ENCODE measurements around the gene RIMBP2. TPM values are rescaled to one million over a fixed set of nuclear protein-coding genes. Genes with fewer than 3 reads are reported as not detected.

RIMBP2 gene
- total RNA-seq, 4 donors from 2014 or later: 0.22 to 1.4 (median 1.2) TPM; not detected in 1

- DNase-seq (ENCODE audit: low spot score in 2 of 2): no peak
- 46 to 62% methylated on average over 7 of the region's 7 CpGs for WGBS, 2 donors
- TF ChIP-seq POLR2A (IDR thresholded peaks at IDR 0.05) (no peak), CTCF (IDR thresholded peaks at IDR 0.05) (no peak)
These were observed 310.8 kb downstream of the RIMBP2 start for GRCh38 chr12:130405332-130405731.

GRCh38 chr12:130401703-130402102 lies 314.4 kb downstream of the RIMBP2 start:
- TF ChIP-seq CTCF (IDR thresholded peaks at IDR 0.05) (no peak), EP300 (IDR thresholded peaks at IDR 0.05) (no peak), POLR2A (IDR thresholded peaks at IDR 0.05) (no peak)
- Histone ChIP-seq H3K9me3 (no peaks in the 10 kb centered on the region), H3K36me3 (no peaks in the 10 kb centered on the region), H3K27ac (no peak overlapping the region), H3K27me3 (no peaks in the 10 kb centered on the region), H3K4me3 (no peak overlapping the region), H3K4me1 (peaks cover 0 to 3% (median 0%) of the 10 kb centered on the region in 4 donors)
- DNase-seq (ENCODE audit: low spot score in 2 of 2): no peak
- 70 to 71% methylated on average over 6 of the region's 6 CpGs for WGBS, 2 donors

More at GRCh38 chr12:130405332-130405731, 310.8 kb downstream of the RIMBP2 start:
- Histone ChIP-seq H3K36me3 (no peaks in the 10 kb centered on the region), H3K27me3 (no peaks in the 10 kb centered on the region), H3K4me3 (no peak overlapping the region), H3K4me1 (peaks cover 0 to 3% (median 0%) of the 10 kb centered on the region in 4 donors), H3K9me3 (peaks cover 0 to 4% (median 0%) of the 10 kb centered on the region in 4 donors), H3K27ac (no peak overlapping the region)

- Histone ChIP-seq H3K36me3 (no peaks in the 10 kb centered on the region), H3K27ac (no peak overlapping the region), H3K9me3 (no peaks in the 10 kb centered on the region), H3K4me1 (no peaks in the 10 kb centered on the region), H3K4me3 (no peak overlapping the region), H3K27me3 (no peaks in the 10 kb centered on the region)
- TF ChIP-seq CTCF (IDR thresholded peaks at IDR 0.05) (no peak), POLR2A (IDR thresholded peaks at IDR 0.05) (no peak), EP300 (IDR thresholded peaks at IDR 0.05) (no peak)
- 77 to 81% methylated on average over 12 of the region's 12 CpGs for WGBS, 2 donors
- DNase-seq (ENCODE audit: low spot score in 2 of 2): no peak
These were observed 317.8 kb downstream of the RIMBP2 start for GRCh38 chr12:130398100-130398848.

GRCh38 chr12:130396667-130397066 lies 319.4 kb downstream of the RIMBP2 start:
- no peaks in the 10 kb centered on the region for H3K36me3 ChIP-seq
- no peak for DNase-seq (ENCODE audit: low spot score in 2 of 2)

GRCh38 chr12:130394906-130395305 lies 321.2 kb downstream of the RIMBP2 start:
- H3K36me3 ChIP-seq: no peaks in the 10 kb centered on the region
- no peak overlapping the region for H3K4me3 ChIP-seq
- 36 to 43% methylated on average over 4 of the region's 4 CpGs for WGBS, 2 donors
- no peak overlapping the region for H3K27ac ChIP-seq
- DNase-seq (ENCODE audit: low spot score in 2 of 2): no peak
- H3K9me3 ChIP-seq: no peaks in the 10 kb centered on the region
- H3K27me3 ChIP-seq: no peaks in the 10 kb centered on the region
- no peak for TF ChIP-seq EP300 (IDR thresholded peaks at IDR 0.05)
- TF ChIP-seq CTCF (IDR thresholded peaks at IDR 0.05): no peak
- TF ChIP-seq POLR2A (IDR thresholded peaks at IDR 0.05): no peak
- no peaks in the 10 kb centered on the region for H3K4me1 ChIP-seq

More at GRCh38 chr12:130396667-130397066, 319.4 kb downstream of the RIMBP2 start:
- H3K9me3 ChIP-seq: no peaks in the 10 kb centered on the region
- no peak overlapping the region for H3K4me3 ChIP-seq
- H3K27ac ChIP-seq: no peak overlapping the region
- no peaks in the 10 kb centered on the region for H3K27me3 ChIP-seq
- H3K4me1 ChIP-seq: no peaks in the 10 kb centered on the region
- 48 to 51% methylated on average over 2 of the region's 2 CpGs for WGBS, 2 donors
- TF ChIP-seq POLR2A (IDR thresholded peaks at IDR 0.05): no peak

Data from tibial nerve (tissue), 4 donors.